Measurements from ENCODE around the gene DOK5.

DNA sequence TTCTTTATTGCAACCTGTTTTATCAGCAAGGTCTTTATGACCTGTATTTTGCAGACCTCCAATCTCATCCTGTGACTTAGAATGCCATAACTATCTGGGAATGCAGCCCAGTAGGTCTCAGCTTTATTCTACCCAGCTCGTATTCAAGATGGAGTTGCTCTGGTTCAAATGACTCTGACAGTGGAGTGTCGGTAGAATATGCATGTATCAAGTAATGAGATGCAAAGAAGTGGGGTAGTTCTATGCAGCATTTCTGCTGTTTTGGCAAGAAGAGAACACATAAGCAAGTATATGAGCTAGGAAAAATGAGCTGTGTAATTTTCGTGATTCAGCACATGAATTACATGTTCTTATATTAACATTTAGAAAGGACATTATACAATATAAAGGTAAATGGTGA lies 185.9 kb downstream of the DOK5 start:
- no peak for TF ChIP-seq MAFK (IDR thresholded peaks at IDR 0.05; ENCODE audit: low read depth, low read length)
- TF ChIP-seq RAD21 (IDR thresholded peaks at IDR 0.05; ENCODE audit: low read length): no peak
- TF ChIP-seq, protein P1, sequence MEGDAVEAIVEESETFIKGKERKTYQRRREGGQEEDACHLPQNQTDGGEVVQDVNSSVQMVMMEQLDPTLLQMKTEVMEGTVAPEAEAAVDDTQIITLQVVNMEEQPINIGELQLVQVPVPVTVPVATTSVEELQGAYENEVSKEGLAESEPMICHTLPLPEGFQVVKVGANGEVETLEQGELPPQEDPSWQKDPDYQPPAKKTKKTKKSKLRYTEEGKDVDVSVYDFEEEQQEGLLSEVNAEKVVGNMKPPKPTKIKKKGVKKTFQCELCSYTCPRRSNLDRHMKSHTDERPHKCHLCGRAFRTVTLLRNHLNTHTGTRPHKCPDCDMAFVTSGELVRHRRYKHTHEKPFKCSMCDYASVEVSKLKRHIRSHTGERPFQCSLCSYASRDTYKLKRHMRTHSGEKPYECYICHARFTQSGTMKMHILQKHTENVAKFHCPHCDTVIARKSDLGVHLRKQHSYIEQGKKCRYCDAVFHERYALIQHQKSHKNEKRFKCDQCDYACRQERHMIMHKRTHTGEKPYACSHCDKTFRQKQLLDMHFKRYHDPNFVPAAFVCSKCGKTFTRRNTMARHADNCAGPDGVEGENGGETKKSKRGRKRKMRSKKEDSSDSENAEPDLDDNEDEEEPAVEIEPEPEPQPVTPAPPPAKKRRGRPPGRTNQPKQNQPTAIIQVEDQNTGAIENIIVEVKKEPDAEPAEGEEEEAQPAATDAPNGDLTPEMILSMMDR (conservative IDR thresholded peaks at IDR 0.05; ENCODE audit: low read depth, low read length): no peak
- no peak for TF ChIP-seq POLR2A (IDR thresholded peaks at IDR 0.05; ENCODE audit: low read depth, low read length)
- TF ChIP-seq SMC3 (IDR thresholded peaks at IDR 0.05; ENCODE audit: low read depth, low read length): no peak
- TF ChIP-seq CHD1 (IDR thresholded peaks at IDR 0.05; ENCODE audit: low read depth, low read length): no peak
- TF ChIP-seq CEBPB (IDR thresholded peaks at IDR 0.05; ENCODE audit: low read depth, low read length): no peak
- TF ChIP-seq, protein P2, sequence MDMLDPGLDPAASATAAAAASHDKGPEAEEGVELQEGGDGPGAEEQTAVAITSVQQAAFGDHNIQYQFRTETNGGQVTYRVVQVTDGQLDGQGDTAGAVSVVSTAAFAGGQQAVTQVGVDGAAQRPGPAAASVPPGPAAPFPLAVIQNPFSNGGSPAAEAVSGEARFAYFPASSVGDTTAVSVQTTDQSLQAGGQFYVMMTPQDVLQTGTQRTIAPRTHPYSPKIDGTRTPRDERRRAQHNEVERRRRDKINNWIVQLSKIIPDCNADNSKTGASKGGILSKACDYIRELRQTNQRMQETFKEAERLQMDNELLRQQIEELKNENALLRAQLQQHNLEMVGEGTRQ (IDR thresholded peaks at IDR 0.05; ENCODE audit: low read depth, low read length): no peak
